ENCODE data around the gene ADH5.

Gene ADH5

GRCh38 chr4:99071159-99071558 is 17.4 kb downstream of the ADH5 start:
- TF ChIP-seq USF1 (IDR thresholded peaks at IDR 0.05): no peak

- TF ChIP-seq YY1 (IDR thresholded peaks at IDR 0.05; ENCODE audit: low read depth): no peak
- no peak for TF ChIP-seq TEAD4 (IDR thresholded peaks at IDR 0.05)
- TF ChIP-seq EGR1 (IDR thresholded peaks at IDR 0.05): no peak
- TF ChIP-seq MAX (IDR thresholded peaks at IDR 0.05): no peak
- TF ChIP-seq FOXM1 (IDR thresholded peaks at IDR 0.05; ENCODE audit: borderline replicate concordance, low read depth): no peak
- no peak for TF ChIP-seq ZBTB7A (IDR thresholded peaks at IDR 0.05; ENCODE audit: low read depth)
- TF ChIP-seq CREB1 (IDR thresholded peaks at IDR 0.05; ENCODE audit: low read depth): no peak
- no peak for TF ChIP-seq REST (IDR thresholded peaks at IDR 0.05; ENCODE audit: low read depth)
- no peak for TF ChIP-seq RAD21 (IDR thresholded peaks at IDR 0.05; ENCODE audit: low read depth)
- TF ChIP-seq EP300 (IDR thresholded peaks at IDR 0.05; ENCODE audit: borderline replicate concordance): no peak
- no peak for TF ChIP-seq CEBPB (IDR thresholded peaks at IDR 0.05)
- no peak for TF ChIP-seq USF1 (IDR thresholded peaks at IDR 0.05)
- no peak for TF ChIP-seq TCF12 (IDR thresholded peaks at IDR 0.05; ENCODE audit: low read depth)
Measured at GRCh38 chr4:99067617-99068016, 21.0 kb downstream of the ADH5 start.

GRCh38 chr4:99062120-99062519 is 26.5 kb downstream of the ADH5 start:
- TF ChIP-seq ZBTB7A (IDR thresholded peaks at IDR 0.05; ENCODE audit: low read depth) (no peak), EGR1 (IDR thresholded peaks at IDR 0.05) (no peak), TEAD4 (IDR thresholded peaks at IDR 0.05) (peak; percentile 69), FOXM1 (IDR thresholded peaks at IDR 0.05; ENCODE audit: borderline replicate concordance, low read depth) (peak; percentile 51; the same call in 1 of the 2 replicates), CREB1 (IDR thresholded peaks at IDR 0.05; ENCODE audit: low read depth) (no peak), CEBPB (IDR thresholded peaks at IDR 0.05) (0 out of 2 replicates have a peak, but pooled peaks have one; percentile 14), RAD21 (IDR thresholded peaks at IDR 0.05; ENCODE audit: low read depth) (no peak), NFIC (IDR thresholded peaks at IDR 0.05) (peak; percentile 34; the same call in 1 of the 2 replicates), EP300 (IDR thresholded peaks at IDR 0.05; ENCODE audit: borderline replicate concordance) (peak; percentile 85), MAX (IDR thresholded peaks at IDR 0.05) (0 out of 2 replicates have a peak, but pooled peaks have one; percentile 40), YY1 (IDR thresholded peaks at IDR 0.05; ENCODE audit: low read depth) (no peak), TCF12 (IDR thresholded peaks at IDR 0.05; ENCODE audit: low read depth) (peak; percentile 87), REST (IDR thresholded peaks at IDR 0.05; ENCODE audit: low read depth) (no peak), USF1 (IDR thresholded peaks at IDR 0.05) (no peak), TAF1 (IDR thresholded peaks at IDR 0.05; ENCODE audit: low read depth) (no peak)

- TF ChIP-seq YY1 (IDR thresholded peaks at IDR 0.05; ENCODE audit: low read depth) (no peak), TCF12 (IDR thresholded peaks at IDR 0.05; ENCODE audit: low read depth) (no peak), EP300 (IDR thresholded peaks at IDR 0.05; ENCODE audit: borderline replicate concordance) (no peak), USF1 (IDR thresholded peaks at IDR 0.05) (no peak), TAF1 (IDR thresholded peaks at IDR 0.05; ENCODE audit: low read depth) (no peak), NFIC (IDR thresholded peaks at IDR 0.05) (no peak), ZBTB7A (IDR thresholded peaks at IDR 0.05; ENCODE audit: low read depth) (no peak), RAD21 (IDR thresholded peaks at IDR 0.05; ENCODE audit: low read depth) (no peak), MAX (IDR thresholded peaks at IDR 0.05) (no peak), CEBPB (IDR thresholded peaks at IDR 0.05) (no peak), FOXM1 (IDR thresholded peaks at IDR 0.05; ENCODE audit: borderline replicate concordance, low read depth) (no peak)
Measured at GRCh38 chr4:99061048-99061700, 27.4 kb downstream of the ADH5 start.

- no peak for TF ChIP-seq MAX (IDR thresholded peaks at IDR 0.05)
- no peak for TF ChIP-seq TEAD4 (IDR thresholded peaks at IDR 0.05)
- TF ChIP-seq EP300 (IDR thresholded peaks at IDR 0.05; ENCODE audit: borderline replicate concordance): no peak
- no peak for TF ChIP-seq CEBPB (IDR thresholded peaks at IDR 0.05)
- TF ChIP-seq RAD21 (IDR thresholded peaks at IDR 0.05; ENCODE audit: low read depth): no peak
- no peak for TF ChIP-seq REST (IDR thresholded peaks at IDR 0.05; ENCODE audit: low read depth)
- no peak for TF ChIP-seq FOXM1 (IDR thresholded peaks at IDR 0.05; ENCODE audit: borderline replicate concordance, low read depth)
- no peak for TF ChIP-seq USF1 (IDR thresholded peaks at IDR 0.05)
Measured at GRCh38 chr4:99059550-99059949, 29.0 kb downstream of the ADH5 start.

Measured in Ishikawa (cell line).